ENCODE measurements around the gene LEF1.

GRCh38 chr4:108191269-108191914 is 22.7 kb upstream of the LEF1 start:
- TF ChIP-seq, protein P1, sequence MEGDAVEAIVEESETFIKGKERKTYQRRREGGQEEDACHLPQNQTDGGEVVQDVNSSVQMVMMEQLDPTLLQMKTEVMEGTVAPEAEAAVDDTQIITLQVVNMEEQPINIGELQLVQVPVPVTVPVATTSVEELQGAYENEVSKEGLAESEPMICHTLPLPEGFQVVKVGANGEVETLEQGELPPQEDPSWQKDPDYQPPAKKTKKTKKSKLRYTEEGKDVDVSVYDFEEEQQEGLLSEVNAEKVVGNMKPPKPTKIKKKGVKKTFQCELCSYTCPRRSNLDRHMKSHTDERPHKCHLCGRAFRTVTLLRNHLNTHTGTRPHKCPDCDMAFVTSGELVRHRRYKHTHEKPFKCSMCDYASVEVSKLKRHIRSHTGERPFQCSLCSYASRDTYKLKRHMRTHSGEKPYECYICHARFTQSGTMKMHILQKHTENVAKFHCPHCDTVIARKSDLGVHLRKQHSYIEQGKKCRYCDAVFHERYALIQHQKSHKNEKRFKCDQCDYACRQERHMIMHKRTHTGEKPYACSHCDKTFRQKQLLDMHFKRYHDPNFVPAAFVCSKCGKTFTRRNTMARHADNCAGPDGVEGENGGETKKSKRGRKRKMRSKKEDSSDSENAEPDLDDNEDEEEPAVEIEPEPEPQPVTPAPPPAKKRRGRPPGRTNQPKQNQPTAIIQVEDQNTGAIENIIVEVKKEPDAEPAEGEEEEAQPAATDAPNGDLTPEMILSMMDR (conservative IDR thresholded peaks at IDR 0.05), result no peak
- no peak for TF ChIP-seq EZH2 (IDR thresholded peaks at IDR 0.05; ENCODE audit: low read depth)
